Renal pelvis (tissue), 4 donors: ENCODE results near the gene PRDM16. TPM values are rescaled to one million over a fixed set of nuclear protein-coding genes. Genes with fewer than 3 reads are reported as not detected.

Experiments used
- DNase-seq: peaks from one replicate; pipeline ENCODE4 v3.0.0-alpha.2; 2013
- polyA plus RNA-seq, 3 donors: library from polyadenylated mRNA; unstranded; fragments of 120-200 nt; gene quantifications; one replicate each; pipeline ENCODE4 v1.2.1, GENCODE V29; 2013; ENCODE audit not compliant: insufficient read length in 3 of 3

The PRDM16 gene
- polyA plus RNA-seq, 3 donors, result 7.2 to 9.6 (median 9.3) TPM

DNA sequence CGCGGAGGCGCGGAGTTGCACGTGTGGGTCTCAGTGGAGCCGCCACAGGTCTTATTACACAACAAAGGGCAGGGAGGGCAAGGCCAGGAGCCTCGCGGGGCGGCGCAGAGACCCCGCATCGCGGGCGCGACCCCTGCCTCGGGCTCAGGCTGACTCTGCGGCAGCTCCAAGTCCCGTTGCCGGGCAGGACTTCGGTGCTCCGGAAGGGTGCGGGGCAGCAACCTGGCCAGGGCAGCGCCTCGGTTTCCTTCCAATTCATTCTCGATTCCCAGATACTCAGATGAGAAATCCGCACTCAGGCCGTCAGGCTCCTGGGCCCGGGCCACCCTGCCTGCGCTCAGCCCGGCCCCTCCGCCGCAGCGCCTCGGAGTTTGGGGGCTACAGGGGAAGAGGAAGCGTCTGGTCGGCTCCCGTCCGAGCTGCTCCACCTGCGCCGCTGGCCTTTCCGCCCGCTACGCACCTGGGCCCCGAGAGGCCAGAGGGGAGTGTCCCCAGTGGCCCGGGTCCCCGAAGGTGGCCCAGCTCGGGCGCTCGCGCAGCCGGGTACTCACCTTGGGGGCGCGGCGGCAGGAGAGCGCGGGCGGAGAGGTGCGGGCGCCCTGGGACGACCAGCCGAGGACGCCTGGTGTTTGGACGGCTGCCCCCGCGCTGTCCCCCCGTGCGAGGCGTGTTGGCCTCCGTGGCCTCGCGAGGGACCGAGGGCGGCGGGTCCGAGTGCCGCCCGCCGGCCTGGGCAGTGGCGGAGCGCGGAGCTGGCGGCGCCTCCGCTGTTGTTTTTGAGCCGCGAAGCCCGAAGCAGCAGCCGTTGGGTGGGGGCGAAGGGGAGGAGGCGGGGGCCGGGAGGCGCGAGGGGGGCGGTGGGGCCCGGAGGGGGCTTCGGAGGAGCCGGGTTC, 1.1 kb upstream of the PRDM16 start:
- DNase-seq, result no peak

DNA sequence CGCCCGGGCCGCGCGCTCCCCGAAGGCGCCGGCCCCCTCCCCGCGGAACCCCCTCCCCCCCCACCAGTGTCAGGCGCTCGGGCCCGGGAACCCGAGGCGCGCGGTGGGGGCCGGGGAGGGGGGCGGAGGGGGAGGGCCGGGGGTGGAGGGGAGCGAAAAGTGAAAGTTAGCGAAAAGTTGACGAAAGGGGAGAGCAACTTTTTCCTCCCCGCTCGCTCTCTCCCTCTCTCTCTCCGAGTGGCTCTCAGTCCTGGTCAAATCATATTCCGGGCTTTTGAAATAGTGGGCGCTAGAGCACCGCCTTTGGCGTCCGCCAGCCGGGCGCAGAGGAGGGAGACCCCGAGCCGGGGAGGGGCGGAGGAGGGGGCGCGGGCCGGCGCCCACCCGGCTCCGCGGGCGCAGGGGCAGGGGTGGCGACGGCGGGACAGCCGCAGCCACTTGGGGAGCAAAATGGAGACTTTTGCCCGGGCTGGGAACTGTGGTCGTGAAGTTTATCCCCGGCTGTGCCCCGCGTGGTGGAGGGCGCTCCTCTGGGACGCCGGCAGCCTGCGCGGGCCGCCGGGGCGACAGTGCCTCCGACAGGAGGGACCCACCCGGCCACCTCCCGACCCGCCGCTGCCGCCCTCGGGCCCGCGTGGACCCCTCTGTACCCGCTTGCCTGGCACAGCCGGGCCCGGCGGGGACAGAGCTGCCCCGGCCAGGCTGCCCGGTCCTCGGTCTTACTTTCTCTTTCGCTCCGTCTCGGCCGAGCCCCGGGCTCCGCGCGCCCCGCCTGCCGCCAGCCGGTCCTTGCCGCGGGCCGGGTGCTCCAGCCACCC, 697 bp downstream of the PRDM16 start:
- DNase-seq, result peak; percentile 77

- no peak for DNase-seq
Measured at GRCh38 chr1:3070309-3070643, 1.3 kb downstream of the PRDM16 start.

DNA sequence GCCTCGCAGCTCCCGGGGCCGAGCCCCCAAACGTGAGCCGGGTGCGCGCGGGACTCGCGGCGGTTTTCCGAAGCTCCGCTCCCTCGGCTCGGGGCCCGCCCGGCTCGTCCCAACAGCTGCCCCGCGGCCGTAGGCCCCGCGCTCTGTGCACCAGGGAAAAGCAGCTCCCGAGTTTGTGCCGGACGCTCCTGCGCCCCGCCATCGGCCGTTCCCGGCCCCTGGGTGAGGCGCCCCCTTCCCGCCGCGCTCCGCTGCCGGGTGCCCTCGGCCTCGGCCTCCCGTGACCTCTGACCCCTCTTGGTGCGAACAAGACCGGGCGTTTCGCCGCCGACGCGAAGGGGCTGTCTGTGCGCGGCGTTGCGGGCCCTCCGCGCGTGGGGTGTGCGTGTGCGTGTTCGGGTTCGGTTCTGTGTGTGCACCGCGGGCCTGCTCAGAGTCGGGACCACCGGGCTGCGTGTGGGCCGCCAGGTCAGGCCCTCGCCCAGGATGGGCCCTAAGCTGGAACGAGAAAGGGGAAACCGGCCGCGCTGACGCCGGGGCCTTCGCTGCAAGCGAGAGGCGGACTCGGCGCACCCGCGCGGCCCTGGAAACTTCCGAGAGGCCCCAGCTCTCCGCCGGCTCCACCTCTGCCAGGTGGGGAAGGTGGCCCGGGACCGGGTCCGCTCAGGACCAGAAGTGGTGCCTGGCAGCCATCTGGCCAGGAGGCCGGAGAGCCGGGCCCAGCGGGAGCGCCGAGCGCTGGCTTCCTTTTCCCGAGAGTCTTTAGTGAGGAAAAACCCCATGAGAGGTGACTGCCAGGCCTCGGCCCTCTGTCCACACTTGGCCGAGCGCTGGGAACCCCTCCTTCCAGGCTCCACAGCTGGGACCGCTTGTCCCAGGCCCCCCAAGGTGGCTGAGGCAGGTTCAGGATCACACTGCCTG, 1.9 kb downstream of the PRDM16 start:
- DNase-seq, result no peak

DNA sequence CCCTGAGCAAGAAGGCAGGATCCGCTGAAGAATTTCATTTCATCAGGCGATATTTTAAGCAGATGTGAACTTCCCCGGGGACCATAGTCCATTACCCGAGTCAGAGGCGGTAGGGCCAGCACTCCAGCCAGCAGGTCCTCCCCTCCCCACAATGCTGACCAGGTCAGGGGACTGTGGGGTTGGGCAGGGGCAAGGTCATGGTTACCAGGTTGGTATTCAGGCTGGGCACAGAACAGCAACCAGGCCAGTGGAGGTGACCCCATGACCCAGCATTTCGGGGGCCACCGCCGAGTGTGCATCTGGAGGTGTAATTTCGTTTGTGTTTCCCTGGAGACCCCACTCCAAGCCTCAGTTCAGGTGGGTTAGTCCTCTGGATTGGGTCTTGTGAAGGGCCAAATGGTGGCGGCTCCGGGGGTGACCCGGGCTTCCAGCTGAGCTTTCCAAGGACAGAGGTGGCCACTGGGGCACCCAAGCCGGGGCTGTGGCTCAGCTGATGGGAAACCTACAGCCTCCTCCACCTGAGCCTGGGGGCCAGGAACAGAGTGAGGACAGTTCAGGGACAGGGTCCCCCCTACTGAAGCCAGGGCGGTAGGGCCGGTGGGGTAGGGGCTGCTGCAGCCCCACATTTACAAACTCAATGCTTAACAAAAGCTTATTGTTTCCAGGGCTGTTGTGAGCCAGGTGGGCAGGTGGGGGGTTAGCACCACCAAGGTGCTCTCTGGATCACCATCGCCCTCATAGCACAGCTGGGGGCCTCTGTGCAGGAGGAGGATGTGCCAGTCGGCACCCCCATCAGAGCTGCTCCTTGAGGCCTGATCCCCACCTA, 2.8 kb downstream of the PRDM16 start:
- DNase-seq, result no peak

DNA sequence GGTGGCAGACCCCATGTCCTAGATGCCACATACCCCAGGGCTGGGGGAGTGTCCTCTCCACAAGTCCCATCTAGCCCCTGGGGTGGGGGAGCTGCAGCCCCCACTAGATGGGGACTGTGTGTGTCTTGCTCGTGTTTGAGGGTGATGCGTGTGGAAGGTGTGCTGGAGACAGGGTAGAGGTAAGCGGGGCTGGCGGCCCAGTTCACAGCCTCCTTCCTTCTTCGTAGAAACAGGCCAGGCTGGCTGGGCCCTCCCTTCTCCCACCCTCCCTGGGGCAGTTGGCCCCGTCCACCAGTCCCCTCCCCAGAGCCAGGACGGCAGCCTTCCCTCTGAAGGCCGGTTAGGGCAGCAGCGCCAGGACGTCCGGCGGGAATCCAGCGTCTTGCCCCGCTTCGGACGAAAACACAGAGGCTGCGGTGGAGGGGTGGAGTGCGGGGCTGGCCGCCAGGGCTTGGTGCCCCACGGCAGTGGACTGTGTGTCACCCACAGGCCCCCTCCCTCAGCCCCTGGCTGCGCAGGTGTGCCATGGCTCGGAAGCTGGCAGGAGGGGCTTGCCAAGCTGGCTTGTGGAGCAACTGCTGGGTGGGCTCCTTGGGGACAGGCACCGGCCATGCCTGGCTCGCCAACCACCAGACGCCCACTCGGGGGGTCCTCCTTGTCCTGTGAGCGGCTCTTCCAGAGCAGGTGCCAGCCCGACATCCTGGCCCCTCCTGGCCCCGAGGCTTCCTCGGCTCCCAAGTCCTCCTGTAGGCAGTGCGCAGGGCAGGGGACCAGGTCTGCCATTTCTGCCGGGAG, 3.6 kb downstream of the PRDM16 start:
- DNase-seq, result no peak

GRCh38 chr1:3073186-3073488, 4.1 kb downstream of the PRDM16 start:
- DNase-seq, result no peak

DNA sequence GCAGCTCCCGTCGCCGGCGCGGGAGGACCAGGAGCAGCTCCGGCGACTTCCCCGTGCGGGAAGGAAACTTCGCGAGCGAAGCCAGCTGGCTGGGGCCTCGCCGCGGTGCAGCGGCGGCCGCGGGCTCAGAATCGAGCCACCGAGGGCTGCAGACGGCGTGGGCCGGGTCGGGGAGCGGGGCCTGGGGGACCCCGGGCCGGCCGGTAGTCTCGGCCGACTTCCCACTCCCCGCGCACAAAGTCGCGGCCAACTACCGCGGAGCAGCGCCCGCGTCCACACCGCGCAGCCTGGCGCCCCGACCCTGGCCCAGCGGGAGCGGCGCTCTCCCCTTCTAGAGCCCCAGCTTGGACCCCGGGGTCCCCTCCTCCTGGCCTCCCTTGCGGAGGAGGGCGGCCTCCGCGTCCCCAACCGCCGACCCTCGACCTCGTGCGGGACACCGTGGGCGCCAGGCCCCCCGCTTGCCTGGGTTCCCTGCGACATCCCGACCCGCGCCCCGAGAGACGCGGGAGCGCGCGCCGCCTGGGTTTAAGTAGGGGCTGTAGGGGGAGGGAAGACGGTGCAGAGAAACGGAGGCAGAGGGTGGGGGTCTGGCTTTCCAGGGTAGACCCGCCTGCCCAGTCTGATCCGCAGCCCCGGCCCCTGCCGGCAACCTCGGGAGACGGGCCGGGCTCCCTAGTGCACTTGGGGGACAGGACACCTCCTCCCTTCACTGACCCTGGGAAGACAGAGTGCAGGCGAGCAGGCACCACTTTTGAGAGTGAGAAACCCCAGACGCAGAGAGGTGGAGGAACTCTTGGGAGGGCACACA, 4.7 kb downstream of the PRDM16 start:
- no peak for DNase-seq

- no peak for DNase-seq
Measured at GRCh38 chr1:3074297-3074741, 5.3 kb downstream of the PRDM16 start.

GRCh38 chr1:3074800-3075199, 5.8 kb downstream of the PRDM16 start:
- DNase-seq, result no peak

DNA sequence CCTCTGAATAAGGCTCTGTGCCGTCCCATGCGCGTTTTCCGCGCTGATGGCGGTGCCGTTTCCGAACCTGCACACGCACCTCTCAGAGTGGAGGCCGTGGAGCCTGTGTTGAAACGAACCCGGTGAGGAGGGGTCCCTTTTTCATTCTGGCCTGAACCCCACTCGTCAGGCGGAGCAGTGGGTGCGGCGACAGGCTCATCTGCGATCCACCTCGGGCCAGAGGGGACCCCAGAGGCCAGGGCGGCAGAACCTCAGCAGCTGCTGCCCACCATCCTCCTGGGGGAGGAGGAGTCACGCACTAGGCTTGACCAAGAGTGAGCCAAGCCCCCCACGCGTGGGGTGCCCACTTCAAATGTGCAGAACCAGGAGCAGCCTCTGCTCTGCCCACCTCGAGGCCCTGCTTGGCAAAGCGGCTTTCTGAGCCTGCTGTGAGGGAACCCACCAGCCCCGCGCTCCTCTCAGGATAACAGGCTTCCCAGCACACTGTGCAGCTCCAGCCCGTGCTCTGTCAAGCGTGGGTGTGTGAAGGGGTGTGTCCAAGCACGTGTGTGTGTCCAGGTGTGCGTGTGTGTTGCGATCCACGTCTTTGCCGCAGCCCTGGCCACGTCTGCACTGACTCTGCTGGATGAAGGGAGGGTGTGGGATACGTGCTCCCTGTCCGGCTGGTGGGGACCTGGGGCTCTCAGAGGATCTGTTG, 6.8 kb downstream of the PRDM16 start:
- no peak for DNase-seq

- DNase-seq, result no peak
Measured at GRCh38 chr1:3076363-3076740, 7.3 kb downstream of the PRDM16 start.

- no peak for DNase-seq
Measured at GRCh38 chr1:3077081-3077480, 8.1 kb downstream of the PRDM16 start.

GRCh38 chr1:3077561-3077960, 8.6 kb downstream of the PRDM16 start:
- no peak for DNase-seq

DNA sequence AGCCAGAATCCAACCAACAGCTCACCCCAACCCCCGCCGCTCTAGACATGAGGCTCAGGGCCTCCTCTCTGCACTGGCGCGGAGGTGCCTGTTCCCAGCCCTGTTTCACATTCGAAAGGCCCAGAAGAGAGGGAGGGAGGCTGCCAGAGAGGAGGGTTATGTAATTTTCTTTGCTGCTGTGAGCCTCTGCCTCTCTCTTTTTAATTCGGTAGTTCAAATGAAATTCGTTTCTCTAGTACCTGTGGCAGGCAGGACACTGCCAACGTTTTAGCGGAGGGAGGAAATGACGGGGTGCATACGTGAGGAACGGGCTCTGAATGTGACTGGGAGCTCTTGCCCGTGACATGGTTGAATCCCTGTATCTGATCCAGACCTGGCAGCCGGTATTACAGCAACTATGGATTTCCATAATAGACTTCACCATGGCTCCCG, 9.4 kb downstream of the PRDM16 start:
- DNase-seq, result no peak

GRCh38 chr1:3078871-3079270, 9.9 kb downstream of the PRDM16 start:
- DNase-seq, result no peak

DNA sequence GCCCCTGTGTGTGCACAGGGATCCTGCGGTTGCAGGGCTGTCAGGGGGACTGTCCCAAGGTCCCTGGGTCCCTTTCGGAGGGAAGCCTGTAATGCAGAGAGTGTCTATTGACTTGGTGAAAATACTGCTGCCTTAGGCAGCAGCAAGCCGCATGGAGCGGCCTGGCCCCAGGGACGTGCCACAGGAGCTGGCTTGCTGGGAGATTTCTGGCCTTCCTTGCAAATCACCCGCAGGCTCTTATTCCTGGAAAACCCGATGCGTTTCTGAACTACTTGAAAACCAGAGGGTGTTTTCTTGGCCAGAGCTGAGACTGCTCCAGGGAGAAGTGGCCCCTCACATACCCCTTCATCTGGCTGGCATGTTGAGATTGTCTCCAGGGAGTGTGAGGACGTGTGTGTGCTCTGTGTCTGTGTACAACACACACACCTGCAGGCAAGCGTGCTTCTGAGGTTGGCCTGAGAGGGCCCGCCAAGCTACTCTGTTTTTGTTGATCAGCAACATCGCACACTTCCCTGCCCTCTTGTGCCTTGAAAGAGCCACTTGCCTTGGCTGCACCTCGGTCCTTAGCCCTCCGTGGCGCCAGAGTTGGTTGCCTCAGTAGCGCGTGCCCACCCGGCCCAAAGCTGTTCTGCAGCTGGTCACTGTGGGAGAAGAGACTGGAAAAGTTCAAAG, 10.5 kb downstream of the PRDM16 start:
- no peak for DNase-seq
